ENCODE data around the gene ADAM11.

The ADAM11 gene

GRCh38 chr17:44757918-44758413 is 822 bp upstream of the ADAM11 start:
- no peak for DNase-seq (ENCODE audit: low read depth)

GRCh38 chr17:44759086-44759915 is 513 bp downstream of the ADAM11 start:
- no peak for DNase-seq (ENCODE audit: low read depth)

- DNase-seq (ENCODE audit: low read depth): no peak
Measured at GRCh38 chr17:44759916-44760243, 1.1 kb downstream of the ADAM11 start.

GRCh38 chr17:44760474-44761308 is 1.9 kb downstream of the ADAM11 start:
- no peak for DNase-seq (ENCODE audit: low read depth)

GRCh38 chr17:44761932-44762810 is 3.4 kb downstream of the ADAM11 start:
- DNase-seq (ENCODE audit: low read depth): no peak

- DNase-seq (ENCODE audit: low read depth): no peak
Measured at GRCh38 chr17:44763170-44763569, 4.4 kb downstream of the ADAM11 start.

- DNase-seq (ENCODE audit: low read depth): no peak
Measured at GRCh38 chr17:44765965-44766364, 7.2 kb downstream of the ADAM11 start.

- no peak for DNase-seq (ENCODE audit: low read depth)
Measured at GRCh38 chr17:44766409-44767038, 7.7 kb downstream of the ADAM11 start.

- DNase-seq (ENCODE audit: low read depth): no peak
Measured at GRCh38 chr17:44767493-44767892, 8.7 kb downstream of the ADAM11 start.

- DNase-seq (ENCODE audit: low read depth): no peak
Measured at GRCh38 chr17:44768505-44769142, 9.8 kb downstream of the ADAM11 start.

- no peak for DNase-seq (ENCODE audit: low read depth)
Measured at GRCh38 chr17:44769230-44769629, 10.4 kb downstream of the ADAM11 start.

GRCh38 chr17:44769647-44770084 is 10.9 kb downstream of the ADAM11 start:
- no peak for DNase-seq (ENCODE audit: low read depth)

GRCh38 chr17:44770166-44770925 is 11.6 kb downstream of the ADAM11 start:
- no peak for DNase-seq (ENCODE audit: low read depth)

GRCh38 chr17:44772308-44773045 is 13.7 kb downstream of the ADAM11 start:
- no peak for DNase-seq (ENCODE audit: low read depth)

GRCh38 chr17:44773140-44773539 is 14.4 kb downstream of the ADAM11 start:
- DNase-seq (ENCODE audit: low read depth): no peak

GRCh38 chr17:44774271-44775135 is 15.7 kb downstream of the ADAM11 start:
- peak; percentile 81 for DNase-seq (ENCODE audit: low read depth)

- peak; percentile 96 for DNase-seq (ENCODE audit: low read depth)
Measured at GRCh38 chr17:44775136-44775837, 16.5 kb downstream of the ADAM11 start.

Data from stimulated activated CD8-positive, alpha-beta memory T cell treated with anti-CD3 and anti-CD28 coated beads, Interleukin-12 subunit alpha, Interleukin-12 subunit beta, amount 100 ng/mL, for 1 hour (primary cell).